Thymus (tissue), 11 donors: Measurements from ENCODE around the gene ZNF570. TPM values are rescaled to one million over a fixed set of nuclear protein-coding genes. Genes with fewer than 3 reads are reported as not detected.

ENCODE experiments used
- DNase-seq, 9 donors: peaks; one replicate each; pipeline ENCODE4 v3.0.0-alpha.2; 2013; ENCODE audit warnings: low spot score in 9 of 9, low read depth in 6 of 9, missing footprints in 1 of 9
- H3K27ac ChIP-seq, 2 donors: one replicate each; pipeline ENCODE4 v1.5.1; 2013; ENCODE audit warnings: control low read depth in 1 of 2, low read depth in 1 of 2, low read length in 1 of 2, mild to moderate bottlenecking in 1 of 2, moderate library complexity in 1 of 2
- H3K27me3 ChIP-seq, 2 donors: one replicate each; pipeline ENCODE4 v1.5.1; 2013; ENCODE audit warnings: low read length in 1 of 2; ENCODE audit not compliant: control insufficient read depth in 2 of 2, insufficient read depth in 1 of 2
- H3K36me3 ChIP-seq, 2 donors: one replicate each; pipeline ENCODE4 v1.5.1; 2013; ENCODE audit warnings: low read length in 1 of 2, mild to moderate bottlenecking in 1 of 2, moderate library complexity in 1 of 2; ENCODE audit not compliant: control insufficient read depth in 2 of 2, insufficient read depth in 2 of 2
- H3K4me1 ChIP-seq, 2 donors: one replicate each; pipeline ENCODE4 v1.5.1; 2013; ENCODE audit warnings: low read length in 2 of 2; ENCODE audit not compliant: control insufficient read depth in 2 of 2, insufficient read depth in 2 of 2
- H3K4me3 ChIP-seq, 2 donors: one replicate each; pipeline ENCODE4 v1.5.1; 2013; ENCODE audit warnings: low read length in 2 of 2, control low read depth in 1 of 2, mild to moderate bottlenecking in 1 of 2
- H3K9me3 ChIP-seq, 2 donors: one replicate each; pipeline ENCODE4 v1.5.1; 2013; ENCODE audit warnings: low read length in 1 of 2, mild to moderate bottlenecking in 1 of 2; ENCODE audit not compliant: control insufficient read depth in 2 of 2, insufficient read depth in 1 of 2
- WGBS: extraction: QIAGEN DNeasy Blood & Tissue Kit; methylation state at CpG from one replicate; pipeline ENCODE4 v1.1.7; 2013; 5-methylcytosine and 5-hydroxymethylcytosine counted together
- polyA plus RNA-seq: library from polyadenylated mRNA; stranded (reverse); fragments of 200-250 nt; gene quantifications from one replicate; pipeline ENCODE4 v1.2.3, GENCODE V29; 2013
- total RNA-seq: library from RNA; stranded (reverse); fragments of 120-200 nt; gene quantifications from one replicate; pipeline ENCODE4 v1.2.4, GENCODE V29; 2013
- donor health status: healthy.

ZNF570 gene
- total and polyA plus RNA-seq, 2 donors, result 3.9 to 6.2 TPM

- WGBS, result 98% methylated on average over 8 of the region's 8 CpGs
- DNase-seq, result no peak
- Histone ChIP-seq H3K27me3 (no peaks in the 10 kb centered on the region), H3K27ac (no peak overlapping the region), H3K4me3 (no peak overlapping the region), H3K9me3 (peaks cover 10 to 24% of the 10 kb centered on the region in 2 donors), H3K4me1 (no peaks in the 10 kb centered on the region), H3K36me3 (peaks cover 8 to 10% of the 10 kb centered on the region in 2 donors)
These were observed 15.4 kb downstream of the ZNF570 start for GRCh38 chr19:37484406-37485168.

GRCh38 chr19:37492213-37492612 is 23.1 kb downstream of the ZNF570 start:
- Histone ChIP-seq H3K4me1 (no peaks in the 10 kb centered on the region), H3K9me3 (peaks cover 0 to 8% of the 10 kb centered on the region in 2 donors), H3K4me3 (no peak overlapping the region), H3K36me3 (no peaks in the 10 kb centered on the region), H3K27ac (no peak overlapping the region), H3K27me3 (no peaks in the 10 kb centered on the region)
- 82% methylated on average over 3 of the region's 3 CpGs for WGBS
- DNase-seq, result no peak

- peak overlapping the region; percentile 90 to 95 for H3K27ac ChIP-seq
- peak overlapping the region; percentile 48 to 66 for H3K4me3 ChIP-seq
- H3K36me3 ChIP-seq, result no peaks in the 10 kb centered on the region
- H3K27me3 ChIP-seq, result no peaks in the 10 kb centered on the region
- 10% methylated on average over 12 of the region's 12 CpGs for WGBS
- no peak for DNase-seq
- peaks cover 1 to 19% of the 10 kb centered on the region in 2 donors for H3K9me3 ChIP-seq
- peaks cover 0 to 6% of the 10 kb centered on the region in 2 donors for H3K4me1 ChIP-seq
These were observed 36.8 kb downstream of the ZNF570 start for GRCh38 chr19:37505958-37506386.

- H3K9me3 ChIP-seq, result peaks cover 1 to 15% of the 10 kb centered on the region in 2 donors
- H3K27me3 ChIP-seq, result no peaks in the 10 kb centered on the region
- peaks cover 0 to 6% of the 10 kb centered on the region in 2 donors for H3K4me1 ChIP-seq
- 2% methylated on average over 40 of the region's 40 CpGs for WGBS
- H3K27ac ChIP-seq, result peak within 1 kb of the TSS; percentile 90 to 95
- peak; percentile 36 to 84 (median 50) for DNase-seq
- H3K36me3 ChIP-seq, result no peaks in the 10 kb centered on the region
- H3K4me3 ChIP-seq, result peak within 1 kb of the TSS; percentile 48 to 66
These were observed 37.4 kb downstream of the ZNF570 start, which contains the start of gene ZNF793 for GRCh38 chr19:37506387-37507166. Gene ZNF793, plus strand, starts transcription at chr19:37506939. Its CDS starts 16,501 bp downstream, at chr19:37523440.

GRCh38 chr19:37507167-37507464 is 38.0 kb downstream of the ZNF570 start:
- H3K36me3 ChIP-seq, result no peaks in the 10 kb centered on the region
- peaks cover 0 to 6% of the 10 kb centered on the region in 2 donors for H3K4me1 ChIP-seq
- 7% methylated on average over 9 of the region's 9 CpGs for WGBS
- DNase-seq, result no peak
- H3K9me3 ChIP-seq, result peaks cover 2 to 15% of the 10 kb centered on the region in 2 donors
- peak overlapping the region in 1 of 2 donors; percentile 90 for H3K27ac ChIP-seq
- peak overlapping the region; percentile 48 to 66 for H3K4me3 ChIP-seq
- H3K27me3 ChIP-seq, result no peaks in the 10 kb centered on the region

GRCh38 chr19:37511186-37511585 is 42.0 kb downstream of the ZNF570 start:
- DNase-seq, result no peak
- WGBS, result 96% methylated on average over 3 of the region's 3 CpGs
- H3K36me3 ChIP-seq, result no peaks in the 10 kb centered on the region
- H3K27ac ChIP-seq, result no peak overlapping the region
- peaks cover 2 to 7% of the 10 kb centered on the region in 2 donors for H3K9me3 ChIP-seq
- no peaks in the 10 kb centered on the region for H3K4me1 ChIP-seq
- no peak overlapping the region for H3K4me3 ChIP-seq
- H3K27me3 ChIP-seq, result no peaks in the 10 kb centered on the region

- no peak for DNase-seq
- no peaks in the 10 kb centered on the region for H3K27me3 ChIP-seq
- H3K27ac ChIP-seq, result no peak overlapping the region
- H3K36me3 ChIP-seq, result no peaks in the 10 kb centered on the region
- no peak overlapping the region for H3K4me3 ChIP-seq
- 98% methylated on average over 3 of the region's 3 CpGs for WGBS
- H3K9me3 ChIP-seq, result peaks cover 2% of the 10 kb centered on the region in 2 donors
- no peaks in the 10 kb centered on the region for H3K4me1 ChIP-seq
These were observed 42.7 kb downstream of the ZNF570 start for GRCh38 chr19:37511821-37512220.

- Histone ChIP-seq H3K27me3 (no peaks in the 10 kb centered on the region), H3K36me3 (no peaks in the 10 kb centered on the region), H3K4me1 (no peaks in the 10 kb centered on the region), H3K4me3 (no peak overlapping the region), H3K9me3 (peaks cover 3% of the 10 kb centered on the region in 2 donors), H3K27ac (no peak overlapping the region)
- WGBS, result 33% methylated on average over 2 of the region's 2 CpGs
- no peak for DNase-seq
These were observed 44.2 kb downstream of the ZNF570 start for GRCh38 chr19:37513397-37513796.

- Histone ChIP-seq H3K27me3 (no peaks in the 10 kb centered on the region), H3K4me1 (no peaks in the 10 kb centered on the region), H3K4me3 (no peak overlapping the region), H3K36me3 (no peaks in the 10 kb centered on the region), H3K9me3 (peaks cover 6% of the 10 kb centered on the region in 2 donors), H3K27ac (no peak overlapping the region)
- 93% methylated on average over 2 of the region's 2 CpGs for WGBS
- no peak for DNase-seq
These were observed 50.7 kb downstream of the ZNF570 start for GRCh38 chr19:37519890-37520289.
